Left hindlimb (tissue), 1 donor: ENCODE data around the gene EVL.

ENCODE experiments used
- DNase-seq: peaks from one replicate; pipeline ENCODE4 v3.0.0-alpha.2; 2018

EVL gene

GRCh38 chr14:100067481-100067880 lies 2.3 kb downstream of the EVL start:
- no peak for DNase-seq

GRCh38 chr14:100067971-100068959 lies 3.0 kb downstream of the EVL start:
- DNase-seq = no peak

- DNase-seq = no peak
Observed at GRCh38 chr14:100069161-100069800, 4.1 kb downstream of the EVL start.

GRCh38 chr14:100070310-100070709 lies 5.1 kb downstream of the EVL start:
- no peak for DNase-seq

GRCh38 chr14:100071545-100071944 lies 6.3 kb downstream of the EVL start:
- DNase-seq = no peak

- DNase-seq = no peak
Observed at GRCh38 chr14:100072783-100073346, 7.6 kb downstream of the EVL start.

GRCh38 chr14:100073576-100074430 lies 8.6 kb downstream of the EVL start:
- DNase-seq = no peak

- DNase-seq = no peak
Observed at GRCh38 chr14:100074431-100075100, 9.3 kb downstream of the EVL start.

- no peak for DNase-seq
Observed at GRCh38 chr14:100075681-100076080, 10.5 kb downstream of the EVL start.

GRCh38 chr14:100076133-100076532 lies 10.9 kb downstream of the EVL start:
- DNase-seq = no peak

GRCh38 chr14:100076606-100077005 lies 11.4 kb downstream of the EVL start:
- peak; percentile 62 for DNase-seq

- DNase-seq = no peak
Observed at GRCh38 chr14:100077441-100077840, 12.2 kb downstream of the EVL start.

GRCh38 chr14:100078216-100078803 lies 13.1 kb downstream of the EVL start:
- DNase-seq = no peak

- DNase-seq = peak; percentile 73
Observed at GRCh38 chr14:100078997-100079725, 13.9 kb downstream of the EVL start.

- DNase-seq = no peak
Observed at GRCh38 chr14:100079726-100080005, 14.4 kb downstream of the EVL start.

- DNase-seq = no peak
Observed at GRCh38 chr14:100080206-100080605, 15.0 kb downstream of the EVL start.

- no peak for DNase-seq
Observed at GRCh38 chr14:100081997-100082625, 16.9 kb downstream of the EVL start.

GRCh38 chr14:100082723-100083122 lies 17.5 kb downstream of the EVL start:
- no peak for DNase-seq

- DNase-seq = no peak
Observed at GRCh38 chr14:100083706-100084105, 18.5 kb downstream of the EVL start.

- DNase-seq = no peak
Observed at GRCh38 chr14:100084591-100084990, 19.4 kb downstream of the EVL start.

GRCh38 chr14:100085462-100085861 lies 20.2 kb downstream of the EVL start:
- no peak for DNase-seq
